Kidney glomerular epithelial cell (primary cell): ENCODE results near the gene MTERF4.

Experiments used
- DNase-seq: peaks from one replicate; lab custom pipeline; 2025; lab: John Stamatoyannopoulos, UW

MTERF4 gene

GRCh38 chr2:241133436-241133820 lies 31.3 kb upstream of the MTERF4 start:
- DNase-seq = no peak

- DNase-seq = no peak
Observed at GRCh38 chr2:241132538-241133435, 30.7 kb upstream of the MTERF4 start.

GRCh38 chr2:241131531-241131930 lies 29.4 kb upstream of the MTERF4 start:
- no peak for DNase-seq

GRCh38 chr2:241130316-241130715 lies 28.2 kb upstream of the MTERF4 start:
- DNase-seq = no peak

- DNase-seq = no peak
Observed at GRCh38 chr2:241129086-241129871, 27.2 kb upstream of the MTERF4 start.

GRCh38 chr2:241128266-241128665 lies 26.2 kb upstream of the MTERF4 start:
- no peak for DNase-seq

- DNase-seq = no peak
Observed at GRCh38 chr2:241126771-241127202, 24.7 kb upstream of the MTERF4 start.

GRCh38 chr2:241126201-241126611 lies 24.1 kb upstream of the MTERF4 start:
- no peak for DNase-seq

- DNase-seq = no peak
Observed at GRCh38 chr2:241125626-241126025, 23.5 kb upstream of the MTERF4 start.

- no peak for DNase-seq
Observed at GRCh38 chr2:241123816-241124536, 21.9 kb upstream of the MTERF4 start.

GRCh38 chr2:241122376-241123002 lies 20.4 kb upstream of the MTERF4 start:
- DNase-seq = no peak

GRCh38 chr2:241121008-241121407 lies 18.9 kb upstream of the MTERF4 start:
- no peak for DNase-seq

- DNase-seq = no peak
Observed at GRCh38 chr2:241120440-241120839, 18.4 kb upstream of the MTERF4 start.

GRCh38 chr2:241118737-241119505 lies 16.8 kb upstream of the MTERF4 start:
- no peak for DNase-seq

GRCh38 chr2:241116606-241117560 lies 14.8 kb upstream of the MTERF4 start:
- DNase-seq = no peak

- DNase-seq = no peak
Observed at GRCh38 chr2:241115361-241115760, 13.3 kb upstream of the MTERF4 start.

GRCh38 chr2:241114836-241115235 lies 12.7 kb upstream of the MTERF4 start:
- DNase-seq = no peak

GRCh38 chr2:241112592-241112991 lies 10.5 kb upstream of the MTERF4 start:
- DNase-seq = no peak

- DNase-seq = no peak
Observed at GRCh38 chr2:241112046-241112445, 10.0 kb upstream of the MTERF4 start.

- no peak for DNase-seq
Observed at GRCh38 chr2:241111440-241111805, 9.3 kb upstream of the MTERF4 start.
